H1 (cell line): ENCODE data around the gene DLEC1. TPM values are rescaled to one million over a fixed set of nuclear protein-coding genes. Genes with fewer than 3 reads are reported as not detected.

Experiments used
- polyA plus RNA-seq, 7 experiments: library from polyadenylated mRNA; depleted of rRNA in 3 of 7; stranded (reverse) in 5 of 7; unstranded in 2 of 7; fragments of >200 nt in 5 of 7; fragments of 200-250 nt in 2 of 7; gene quantifications; 1 replicate in 5 of 7; 2 replicates in 1 of 7; 4 replicates in 1 of 7; pipeline versions ENCODE4 v1.2.1 to v1.2.3, GENCODE V29; 2011 to 2013; ENCODE audit warnings: missing spikeins in 2 of 7, mixed read lengths in 2 of 7
- total RNA-seq: library from RNA; stranded (reverse); fragmentation: NEBNext Ultra II Directional; extraction: Animal tissue kit (Norgen Biotek cat#: 25700); gene quantifications from 2 replicates; pipeline ENCODE4 v1.2.1, GENCODE V29; 2021
- TF ChIP-seq, protein P1 (sequence below), 3 experiments: IDR thresholded peaks; 1 replicate in 2 of 3; 2 replicates in 1 of 3; pipeline versions ENCODE4 v1.5.1 to v1.6.1; 2011; ENCODE audit warnings: low read length in 3 of 3, mild to moderate bottlenecking in 3 of 3, inconsistent platforms in 2 of 3, low read depth in 1 of 3, moderate library complexity in 1 of 3; ENCODE audit not compliant: insufficient read depth in 1 of 3; ENCODE audit errors: control extremely low read depth in 1 of 3

DLEC1 gene
- total and polyA plus RNA-seq, 2 of the 8 experiments (the other 6 are each of a cell fraction or from before 2014, with no cell fraction given) = 0.26 to 0.76 TPM

DNA sequence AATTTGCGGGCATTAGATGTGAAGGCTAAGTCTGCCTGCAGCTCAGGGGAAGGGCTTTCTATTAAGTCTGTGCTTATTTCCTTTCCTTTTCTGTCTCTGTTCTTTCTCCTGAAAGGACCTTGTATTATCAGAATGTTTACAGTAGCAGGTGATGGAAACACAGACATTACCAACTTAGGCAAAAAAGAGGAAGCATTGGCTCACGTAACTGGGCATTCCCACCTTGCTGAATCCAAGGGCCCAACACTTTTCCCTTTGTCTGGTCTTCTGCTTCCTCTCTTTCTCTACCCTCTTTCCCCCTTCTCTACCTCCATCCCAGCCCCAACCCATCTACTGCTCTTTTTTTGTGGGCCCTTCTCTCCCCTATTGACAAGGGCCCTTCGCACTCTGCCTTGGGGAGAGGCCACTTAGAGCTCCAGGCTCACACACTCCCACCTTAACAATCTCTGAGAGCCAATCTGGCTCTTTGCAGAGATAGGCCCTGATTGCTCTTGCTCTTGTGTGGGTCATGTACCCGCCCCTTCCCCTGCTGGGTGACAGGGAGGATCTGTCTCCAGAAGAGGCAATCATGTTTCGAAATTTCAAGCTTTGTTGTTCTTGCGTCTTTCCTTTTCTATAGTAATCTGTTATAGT, 62.9 kb downstream of the DLEC1 start (continued):
- TF ChIP-seq, protein P1, sequence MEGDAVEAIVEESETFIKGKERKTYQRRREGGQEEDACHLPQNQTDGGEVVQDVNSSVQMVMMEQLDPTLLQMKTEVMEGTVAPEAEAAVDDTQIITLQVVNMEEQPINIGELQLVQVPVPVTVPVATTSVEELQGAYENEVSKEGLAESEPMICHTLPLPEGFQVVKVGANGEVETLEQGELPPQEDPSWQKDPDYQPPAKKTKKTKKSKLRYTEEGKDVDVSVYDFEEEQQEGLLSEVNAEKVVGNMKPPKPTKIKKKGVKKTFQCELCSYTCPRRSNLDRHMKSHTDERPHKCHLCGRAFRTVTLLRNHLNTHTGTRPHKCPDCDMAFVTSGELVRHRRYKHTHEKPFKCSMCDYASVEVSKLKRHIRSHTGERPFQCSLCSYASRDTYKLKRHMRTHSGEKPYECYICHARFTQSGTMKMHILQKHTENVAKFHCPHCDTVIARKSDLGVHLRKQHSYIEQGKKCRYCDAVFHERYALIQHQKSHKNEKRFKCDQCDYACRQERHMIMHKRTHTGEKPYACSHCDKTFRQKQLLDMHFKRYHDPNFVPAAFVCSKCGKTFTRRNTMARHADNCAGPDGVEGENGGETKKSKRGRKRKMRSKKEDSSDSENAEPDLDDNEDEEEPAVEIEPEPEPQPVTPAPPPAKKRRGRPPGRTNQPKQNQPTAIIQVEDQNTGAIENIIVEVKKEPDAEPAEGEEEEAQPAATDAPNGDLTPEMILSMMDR (IDR thresholded peaks at IDR 0.05; ENCODE audit: control extremely low read depth in 1 of 3, insufficient read depth in 1 of 3, low read depth in 1 of 3, low read length in 3 of 3) = no peak
- TF ChIP-seq, all 59 proteins: peak for 0
